ENCODE measurements around the gene SOX5. TPM values are rescaled to one million over a fixed set of nuclear protein-coding genes. Genes with fewer than 3 reads are reported as not detected.
"Not testable (repeated sequence)": the region's sequence is repeated elsewhere in the genome, so short reads cannot be mapped to it uniquely, and the experiment has no call there.

Gene SOX5
- total RNA-seq, 2 donors from 2014 or later, result 1.4 TPM; not detected in 1

DNA sequence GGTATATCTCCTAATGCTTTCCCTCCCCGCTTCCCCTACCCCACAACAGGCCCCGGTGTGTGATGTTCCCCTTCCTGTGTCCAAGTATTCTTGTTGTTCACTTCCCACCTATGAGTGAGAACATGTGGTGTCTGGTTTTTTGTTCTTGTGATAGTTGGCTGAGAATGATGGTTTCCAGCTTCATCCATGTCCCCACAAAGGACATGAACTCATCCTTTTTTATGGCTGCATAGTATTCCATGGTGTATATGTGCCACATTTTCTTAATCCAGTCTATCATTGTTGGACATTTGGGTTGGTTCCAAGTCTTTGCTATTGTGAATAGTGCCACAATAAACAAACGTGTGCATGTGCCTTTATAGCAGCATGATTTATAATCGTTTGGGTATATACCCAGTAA, 239.1 kb downstream of the SOX5 start:
- not testable (repeated sequence) for H3K27ac Mint-ChIP-seq

GRCh38 chr12:23708185-23708837, 241.2 kb downstream of the SOX5 start:
- DNase-seq (no peak), ATAC-seq (no peak)
- H3K27ac Mint-ChIP-seq, result no peak overlapping the region
- H3K27me3 Mint-ChIP-seq, result no peaks in the 10 kb centered on the region
- H3K9me3 ChIP-seq (ENCODE audit: control insufficient read depth, low read length, poor library complexity, severe bottlenecking), result no peaks in the 10 kb centered on the region
- H3K4me1 Mint-ChIP-seq, result no peaks in the 10 kb centered on the region
- no peak overlapping the region for H3K4me3 Mint-ChIP-seq
- no peaks in the 10 kb centered on the region for H3K36me3 Mint-ChIP-seq (ENCODE audit: low read depth)

More for the DNA sequence above, 239.1 kb downstream of the SOX5 start:
- not testable (repeated sequence) for H3K36me3 Mint-ChIP-seq (ENCODE audit: low read depth); ATAC-seq; H3K4me3 Mint-ChIP-seq; H3K4me1 Mint-ChIP-seq; H3K9me3 ChIP-seq (ENCODE audit: control insufficient read depth, low read length, poor library complexity, severe bottlenecking); DNase-seq; H3K27me3 Mint-ChIP-seq

DNA sequence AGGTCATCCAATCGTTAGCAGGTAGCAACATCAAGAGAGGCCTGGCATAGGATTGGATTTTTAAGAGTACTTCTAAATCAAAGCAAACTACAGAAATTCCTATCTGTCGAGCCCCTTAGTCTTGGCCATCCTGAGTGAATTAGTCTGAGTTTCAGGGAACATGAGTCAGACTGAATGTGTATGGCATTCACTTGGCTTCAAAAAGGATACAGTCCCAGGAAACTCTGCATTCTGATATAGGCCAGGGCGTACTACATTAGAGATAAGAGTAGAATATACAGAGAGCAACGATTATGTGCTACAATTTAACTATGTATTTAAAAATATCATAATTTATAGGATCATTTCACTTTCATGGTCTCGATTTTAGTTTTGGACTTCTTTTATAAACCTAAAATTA, 242.2 kb downstream of the SOX5 start:
- ATAC-seq (no peak), DNase-seq (no peak)
- Mint-ChIP-seq H3K4me3 (no peak overlapping the region), H3K27me3 (no peaks in the 10 kb centered on the region), H3K4me1 (no peaks in the 10 kb centered on the region), H3K36me3 (ENCODE audit: low read depth) (no peaks in the 10 kb centered on the region), H3K27ac (no peak overlapping the region)
- no peaks in the 10 kb centered on the region for H3K9me3 ChIP-seq (ENCODE audit: control insufficient read depth, low read length, poor library complexity, severe bottlenecking)

DNA sequence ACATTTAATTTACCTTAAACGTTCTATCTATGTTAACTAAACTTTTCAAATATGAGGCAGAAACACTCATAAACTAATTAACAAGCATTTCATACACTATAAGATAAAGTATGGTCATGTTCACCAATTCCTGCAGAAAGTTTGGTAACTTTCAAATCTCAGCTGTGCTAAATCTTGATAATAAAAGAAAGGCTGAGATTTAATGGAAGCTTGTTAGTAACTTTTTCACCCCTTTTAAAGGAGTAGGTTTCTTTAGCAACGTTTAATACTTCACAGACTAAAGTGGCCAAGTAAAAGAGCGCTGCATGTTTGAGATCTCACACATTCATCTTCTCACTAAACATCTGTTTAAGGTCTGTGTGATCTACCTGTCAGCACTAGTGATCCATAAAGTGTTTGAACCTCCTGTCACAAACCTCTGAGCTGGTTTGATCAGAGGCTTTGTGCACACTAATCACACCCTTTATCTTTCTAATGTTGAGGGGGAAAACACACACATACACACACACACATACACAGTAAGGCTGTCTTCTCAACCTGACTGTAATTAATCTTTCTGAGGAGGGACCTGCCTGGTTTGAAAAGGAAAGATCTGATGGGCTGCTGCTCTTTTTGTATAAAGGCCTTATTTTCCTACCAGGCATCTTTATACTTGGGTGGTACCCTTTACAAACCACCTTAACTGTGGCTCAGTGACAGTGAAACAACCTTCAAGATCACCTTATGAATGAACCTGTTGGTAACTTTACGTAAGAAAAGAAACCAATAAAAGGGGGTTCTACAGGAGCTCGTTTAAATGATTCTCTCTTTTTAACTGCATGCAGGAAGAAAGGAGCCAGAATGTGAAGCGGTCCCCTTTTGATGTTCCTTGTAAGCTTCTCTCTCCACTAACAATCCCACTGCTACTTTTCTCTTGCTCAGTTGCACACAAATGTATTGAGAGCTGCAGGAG, 244.2 kb downstream of the SOX5 start:
- Mint-ChIP-seq H3K4me3 (no peak overlapping the region), H3K4me1 (no peaks in the 10 kb centered on the region), H3K36me3 (ENCODE audit: low read depth) (no peaks in the 10 kb centered on the region), H3K27me3 (no peaks in the 10 kb centered on the region), H3K27ac (no peak overlapping the region)
- H3K9me3 ChIP-seq (ENCODE audit: control insufficient read depth, low read length, poor library complexity, severe bottlenecking), result no peaks in the 10 kb centered on the region
- ATAC-seq, result no peak
- DNase-seq, result no peak

GRCh38 chr12:23703051-23703450, 246.4 kb downstream of the SOX5 start:
- no peaks in the 10 kb centered on the region for H3K9me3 ChIP-seq (ENCODE audit: control insufficient read depth, low read length, poor library complexity, severe bottlenecking)
- Mint-ChIP-seq H3K27me3 (no peaks in the 10 kb centered on the region), H3K4me1 (no peaks in the 10 kb centered on the region), H3K27ac (no peak overlapping the region), H3K36me3 (ENCODE audit: low read depth) (no peaks in the 10 kb centered on the region), H3K4me3 (no peak overlapping the region)
- no peak for ATAC-seq
- no peak for DNase-seq

DNA sequence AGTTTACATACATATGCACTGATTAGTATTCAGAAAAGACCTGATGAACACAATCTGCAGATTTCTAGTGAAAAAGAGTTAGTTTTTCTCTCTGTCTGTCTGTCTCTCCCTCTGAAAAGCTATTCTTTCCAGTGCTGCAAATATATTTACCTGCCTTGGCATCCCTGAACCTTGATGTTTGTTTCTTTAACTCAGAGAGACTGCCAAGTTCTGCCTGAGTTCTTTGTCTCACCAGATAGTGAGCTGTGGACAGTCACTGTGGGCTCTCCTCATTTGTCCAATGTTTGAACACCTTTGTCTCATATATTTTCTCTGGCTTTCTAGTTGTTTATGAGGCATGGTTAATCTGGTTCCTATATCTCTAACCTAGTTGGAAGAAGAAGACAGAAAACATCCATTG, 250.4 kb downstream of the SOX5 start:
- Mint-ChIP-seq H3K27me3 (no peaks in the 10 kb centered on the region), H3K36me3 (ENCODE audit: low read depth) (no peaks in the 10 kb centered on the region), H3K4me1 (no peaks in the 10 kb centered on the region), H3K4me3 (no peak overlapping the region), H3K27ac (no peak overlapping the region)
- H3K9me3 ChIP-seq (ENCODE audit: control insufficient read depth, low read length, poor library complexity, severe bottlenecking), result no peaks in the 10 kb centered on the region
- ATAC-seq (no peak), DNase-seq (no peak)

- DNase-seq, result no peak
- Mint-ChIP-seq H3K4me1 (no peaks in the 10 kb centered on the region), H3K27ac (no peak overlapping the region), H3K4me3 (no peak overlapping the region), H3K36me3 (ENCODE audit: low read depth) (no peaks in the 10 kb centered on the region), H3K27me3 (no peaks in the 10 kb centered on the region)
- ATAC-seq, result no peak
- no peaks in the 10 kb centered on the region for H3K9me3 ChIP-seq (ENCODE audit: control insufficient read depth, low read length, poor library complexity, severe bottlenecking)
Measured at GRCh38 chr12:23694920-23695319, 254.6 kb downstream of the SOX5 start.

- ATAC-seq, result no peak
- no peaks in the 10 kb centered on the region for H3K27me3 Mint-ChIP-seq
- no peak overlapping the region for H3K4me3 Mint-ChIP-seq
- no peak overlapping the region for H3K27ac Mint-ChIP-seq
- no peaks in the 10 kb centered on the region for H3K4me1 Mint-ChIP-seq
- H3K36me3 Mint-ChIP-seq (ENCODE audit: low read depth), result no peaks in the 10 kb centered on the region
- DNase-seq, result no peak
- H3K9me3 ChIP-seq (ENCODE audit: control insufficient read depth, low read length, poor library complexity, severe bottlenecking), result no peaks in the 10 kb centered on the region
Measured at GRCh38 chr12:23694307-23694706, 255.2 kb downstream of the SOX5 start.

DNA sequence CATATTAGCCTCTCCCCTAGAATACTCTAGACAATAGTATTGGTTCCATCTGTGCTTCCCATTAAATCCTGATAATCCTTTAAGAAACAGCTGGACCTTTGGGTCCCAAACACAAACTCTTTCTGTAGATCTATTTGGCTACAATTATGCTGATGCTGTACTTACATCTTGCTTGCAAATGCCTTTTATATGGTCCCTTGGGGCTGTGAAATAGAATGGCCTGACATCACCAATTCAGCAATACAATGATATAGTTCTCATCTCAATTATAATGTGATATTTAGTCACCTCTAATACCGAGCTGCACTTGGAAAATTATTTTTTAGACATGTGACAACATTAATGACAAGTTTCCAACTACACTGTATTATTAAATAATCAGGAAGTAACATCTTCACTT, 261.5 kb downstream of the SOX5 start:
- DNase-seq (no peak), ATAC-seq (no peak)
- H3K4me1 Mint-ChIP-seq, result no peaks in the 10 kb centered on the region
- no peak overlapping the region for H3K4me3 Mint-ChIP-seq
- H3K27ac Mint-ChIP-seq, result no peak overlapping the region
- H3K27me3 Mint-ChIP-seq, result no peaks in the 10 kb centered on the region
- no peaks in the 10 kb centered on the region for H3K9me3 ChIP-seq (ENCODE audit: control insufficient read depth, low read length, poor library complexity, severe bottlenecking)
- no peaks in the 10 kb centered on the region for H3K36me3 Mint-ChIP-seq (ENCODE audit: low read depth)

DNA sequence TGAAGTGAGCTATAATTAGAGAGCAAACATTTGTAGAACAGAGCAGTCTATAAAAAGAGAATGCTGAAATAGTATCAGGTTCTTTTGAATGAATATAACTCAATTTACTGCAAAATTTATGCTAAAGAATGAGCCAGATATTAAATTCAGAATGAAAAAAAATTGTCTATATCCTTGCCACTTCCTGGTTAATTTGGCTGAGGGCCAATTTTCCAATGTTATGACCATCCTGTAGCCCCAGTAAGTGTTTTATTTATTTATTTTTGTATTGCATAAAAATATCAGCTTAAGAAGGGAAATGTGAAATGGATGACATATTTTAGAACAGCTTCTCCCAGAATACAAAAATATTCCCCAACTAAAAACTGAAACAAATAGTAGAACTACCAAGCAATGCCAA, 263.4 kb downstream of the SOX5 start:
- H3K36me3 Mint-ChIP-seq (ENCODE audit: low read depth), result no peaks in the 10 kb centered on the region
- H3K4me1 Mint-ChIP-seq, result no peaks in the 10 kb centered on the region
- H3K9me3 ChIP-seq (ENCODE audit: control insufficient read depth, low read length, poor library complexity, severe bottlenecking), result no peaks in the 10 kb centered on the region
- H3K27me3 Mint-ChIP-seq, result no peaks in the 10 kb centered on the region
- H3K4me3 Mint-ChIP-seq, result no peak overlapping the region
- ATAC-seq, result no peak
- DNase-seq, result no peak
- H3K27ac Mint-ChIP-seq, result no peak overlapping the region

DNA sequence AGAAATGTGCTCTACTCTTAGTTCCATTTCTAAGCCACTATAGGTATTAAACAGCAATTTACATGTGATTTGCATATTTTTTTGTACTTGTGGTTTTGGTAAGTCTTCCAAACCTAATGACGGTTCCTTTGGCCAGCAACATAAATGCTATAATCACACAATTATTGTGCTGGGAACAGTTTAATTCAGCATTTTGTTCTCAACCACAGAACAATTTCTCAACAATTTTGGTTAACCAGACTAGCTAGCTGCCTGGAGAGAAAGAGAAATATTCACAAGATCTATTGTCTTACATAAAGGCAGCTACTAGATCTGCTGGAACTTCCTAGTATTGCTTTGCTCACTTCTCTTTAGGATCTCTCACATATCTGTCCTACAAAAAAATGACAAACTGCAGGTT, 265.3 kb downstream of the SOX5 start:
- ATAC-seq (no peak), DNase-seq (no peak)
- Mint-ChIP-seq H3K36me3 (ENCODE audit: low read depth) (no peaks in the 10 kb centered on the region), H3K4me3 (no peak overlapping the region), H3K27me3 (no peaks in the 10 kb centered on the region), H3K27ac (no peak overlapping the region), H3K4me1 (no peaks in the 10 kb centered on the region)
- no peaks in the 10 kb centered on the region for H3K9me3 ChIP-seq (ENCODE audit: control insufficient read depth, low read length, poor library complexity, severe bottlenecking)

DNA sequence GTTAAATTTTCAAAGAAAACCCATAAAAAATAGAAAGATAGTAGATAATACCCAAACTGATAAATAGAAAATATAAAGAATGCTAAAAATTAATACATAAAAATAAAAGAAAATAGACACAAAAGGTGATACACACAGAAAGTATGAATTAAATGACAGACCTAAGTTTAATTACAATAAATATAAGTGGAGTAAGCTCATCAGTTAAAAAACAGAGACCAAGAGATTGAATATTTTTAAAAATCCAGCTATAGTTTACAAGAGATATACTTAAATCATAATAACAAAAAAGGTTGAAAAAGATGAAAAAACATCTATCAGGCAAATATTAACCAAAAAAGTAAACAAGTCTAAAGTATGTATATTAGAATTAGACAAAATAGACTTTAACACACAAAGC, 268.2 kb downstream of the SOX5 start:
- no peaks in the 10 kb centered on the region for H3K36me3 Mint-ChIP-seq (ENCODE audit: low read depth)
- no peaks in the 10 kb centered on the region for H3K9me3 ChIP-seq (ENCODE audit: control insufficient read depth, low read length, poor library complexity, severe bottlenecking)
- no peak overlapping the region for H3K27ac Mint-ChIP-seq
- H3K4me3 Mint-ChIP-seq, result no peak overlapping the region
- DNase-seq (no peak), ATAC-seq (no peak)
- no peaks in the 10 kb centered on the region for H3K27me3 Mint-ChIP-seq
- H3K4me1 Mint-ChIP-seq, result no peaks in the 10 kb centered on the region

DNA sequence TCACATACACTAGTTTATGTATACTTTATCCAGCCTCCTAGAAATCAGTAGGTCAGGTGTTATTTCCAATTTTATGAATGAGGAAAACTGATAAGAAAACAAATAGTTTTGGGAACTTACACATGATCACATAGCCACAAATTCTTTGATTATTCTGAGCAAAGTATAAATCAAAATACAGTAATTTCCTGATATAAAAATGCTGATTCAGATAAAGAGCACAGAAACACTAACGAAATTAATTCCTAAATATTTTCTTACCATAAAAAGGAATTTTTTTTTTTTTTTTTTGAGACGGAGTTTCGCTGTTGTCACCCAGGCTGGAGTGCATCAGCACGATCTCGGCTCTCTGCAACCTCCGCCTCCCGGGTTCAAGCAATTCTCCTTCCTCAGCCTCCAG, 275.4 kb downstream of the SOX5 start:
- no peaks in the 10 kb centered on the region for H3K9me3 ChIP-seq (ENCODE audit: control insufficient read depth, low read length, poor library complexity, severe bottlenecking)
- ATAC-seq (no peak), DNase-seq (no peak)
- no peaks in the 10 kb centered on the region for H3K27me3 Mint-ChIP-seq
- H3K36me3 Mint-ChIP-seq (ENCODE audit: low read depth), result no peaks in the 10 kb centered on the region
- no peak overlapping the region for H3K4me3 Mint-ChIP-seq
- H3K27ac Mint-ChIP-seq, result no peak overlapping the region
- H3K4me1 Mint-ChIP-seq, result no peaks in the 10 kb centered on the region

GRCh38 chr12:23671881-23672280, 277.6 kb downstream of the SOX5 start:
- no peaks in the 10 kb centered on the region for H3K36me3 Mint-ChIP-seq (ENCODE audit: low read depth)
- ATAC-seq (no peak), DNase-seq (no peak)
- no peak overlapping the region for H3K4me3 Mint-ChIP-seq
- H3K27ac Mint-ChIP-seq, result no peak overlapping the region
- H3K9me3 ChIP-seq (ENCODE audit: control insufficient read depth, low read length, poor library complexity, severe bottlenecking), result no peaks in the 10 kb centered on the region
- H3K27me3 Mint-ChIP-seq, result no peaks in the 10 kb centered on the region
- H3K4me1 Mint-ChIP-seq, result no peaks in the 10 kb centered on the region

All from T-helper 17 cell (primary cell).